ENCODE results near the gene DSCAM. TPM values are rescaled to one million over a fixed set of nuclear protein-coding genes. Genes with fewer than 3 reads are reported as not detected.

DSCAM gene
- total RNA-seq, 1 donor from 2014 or later: not detected

DNA sequence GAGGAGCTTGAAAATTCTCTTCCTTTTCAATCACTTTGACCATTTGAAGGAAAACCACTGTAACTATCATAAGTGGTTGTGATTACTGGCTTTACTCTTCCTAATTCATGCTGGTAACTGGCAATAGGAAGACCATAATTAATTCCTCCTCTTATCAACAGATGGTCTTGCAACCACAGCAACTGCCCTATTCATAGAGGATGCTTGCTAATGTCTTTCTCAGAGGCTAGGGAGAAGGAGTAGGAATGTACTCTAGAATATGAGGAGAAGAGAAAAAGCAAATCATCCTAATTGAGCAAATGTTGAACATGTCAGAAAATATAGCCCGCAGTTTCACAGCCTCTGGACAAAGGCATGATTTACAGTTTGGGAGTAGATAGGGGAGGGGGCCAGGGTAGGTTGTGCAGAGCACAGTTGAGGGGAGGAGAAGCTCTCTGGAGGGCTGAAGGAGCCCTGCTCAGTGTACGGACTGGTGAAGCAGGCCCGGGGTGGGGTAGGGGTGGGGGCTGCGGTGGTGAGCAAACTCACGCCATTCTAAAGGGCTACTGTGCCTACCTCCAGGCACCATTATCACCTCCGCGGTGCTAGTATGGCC, 786.8 kb downstream of the DSCAM start:
- Mint-ChIP-seq H3K4me3 (ENCODE audit: unreplicated experiment) (no peak overlapping the region), H3K9me3 (ENCODE audit: unreplicated experiment) (peaks cover 37% of the 10 kb centered on the region), H3K4me1 (ENCODE audit: unreplicated experiment) (no peaks in the 10 kb centered on the region), H3K36me3 (ENCODE audit: unreplicated experiment) (no peaks in the 10 kb centered on the region), H3K27me3 (ENCODE audit: unreplicated experiment) (no peaks in the 10 kb centered on the region), H3K27ac (ENCODE audit: unreplicated experiment) (no peak overlapping the region)
- no peak for DNase-seq (ENCODE audit: extremely low spot score, unreplicated experiment)
- TF ChIP-seq CTCF (IDR thresholded peaks at IDR 0.05): no peak

GRCh38 chr21:40057331-40057730, 789.6 kb downstream of the DSCAM start:
- no peaks in the 10 kb centered on the region for H3K36me3 Mint-ChIP-seq (ENCODE audit: unreplicated experiment)
- no peak for TF ChIP-seq CTCF (IDR thresholded peaks at IDR 0.05)
- no peak overlapping the region for H3K27ac Mint-ChIP-seq (ENCODE audit: unreplicated experiment)
- H3K4me1 Mint-ChIP-seq (ENCODE audit: unreplicated experiment): no peaks in the 10 kb centered on the region
- no peak overlapping the region for H3K4me3 Mint-ChIP-seq (ENCODE audit: unreplicated experiment)
- no peaks in the 10 kb centered on the region for H3K27me3 Mint-ChIP-seq (ENCODE audit: unreplicated experiment)
- no peak for DNase-seq (ENCODE audit: extremely low spot score, unreplicated experiment)
- H3K9me3 Mint-ChIP-seq (ENCODE audit: unreplicated experiment): peaks cover 29% of the 10 kb centered on the region

GRCh38 chr21:40056031-40056430, 790.9 kb downstream of the DSCAM start:
- no peaks in the 10 kb centered on the region for H3K27me3 Mint-ChIP-seq (ENCODE audit: unreplicated experiment)
- DNase-seq (ENCODE audit: extremely low spot score, unreplicated experiment): no peak
- H3K9me3 Mint-ChIP-seq (ENCODE audit: unreplicated experiment): peaks cover 33% of the 10 kb centered on the region
- TF ChIP-seq CTCF (IDR thresholded peaks at IDR 0.05): no peak
- H3K27ac Mint-ChIP-seq (ENCODE audit: unreplicated experiment): no peak overlapping the region
- no peaks in the 10 kb centered on the region for H3K4me1 Mint-ChIP-seq (ENCODE audit: unreplicated experiment)
- no peak overlapping the region for H3K4me3 Mint-ChIP-seq (ENCODE audit: unreplicated experiment)
- no peaks in the 10 kb centered on the region for H3K36me3 Mint-ChIP-seq (ENCODE audit: unreplicated experiment)

- Mint-ChIP-seq H3K27me3 (ENCODE audit: unreplicated experiment) (no peaks in the 10 kb centered on the region), H3K9me3 (ENCODE audit: unreplicated experiment) (peaks cover 29% of the 10 kb centered on the region), H3K36me3 (ENCODE audit: unreplicated experiment) (no peaks in the 10 kb centered on the region), H3K4me1 (ENCODE audit: unreplicated experiment) (no peaks in the 10 kb centered on the region), H3K4me3 (ENCODE audit: unreplicated experiment) (no peak overlapping the region), H3K27ac (ENCODE audit: unreplicated experiment) (no peak overlapping the region)
- no peak for TF ChIP-seq CTCF (IDR thresholded peaks at IDR 0.05)
- no peak for DNase-seq (ENCODE audit: extremely low spot score, unreplicated experiment)
These were observed 792.6 kb downstream of the DSCAM start for GRCh38 chr21:40054403-40054802.

DNA sequence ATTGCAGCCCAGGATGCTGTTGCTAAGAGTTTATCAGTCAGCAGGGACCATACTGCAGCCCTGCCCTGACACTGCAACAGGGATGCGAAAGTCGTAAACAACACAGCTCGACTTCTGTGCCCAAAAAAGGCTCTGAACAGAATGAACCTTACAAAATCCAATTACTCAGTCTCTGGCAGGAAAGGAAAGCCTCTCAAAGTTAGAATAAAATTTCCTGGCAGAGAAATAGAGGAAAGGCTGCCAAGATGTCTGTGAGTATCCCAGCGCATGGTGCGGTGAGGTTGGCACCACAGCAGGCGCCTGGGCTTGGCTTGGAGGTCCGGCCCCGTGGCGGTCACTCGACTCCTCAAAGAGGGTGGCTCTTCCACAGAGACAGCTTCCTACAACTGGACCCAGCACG, 794.0 kb downstream of the DSCAM start:
- H3K27ac Mint-ChIP-seq (ENCODE audit: unreplicated experiment): no peak overlapping the region
- no peak for TF ChIP-seq CTCF (IDR thresholded peaks at IDR 0.05)
- DNase-seq (ENCODE audit: extremely low spot score, unreplicated experiment): no peak
- H3K4me3 Mint-ChIP-seq (ENCODE audit: unreplicated experiment): no peak overlapping the region
- peaks cover 36% of the 10 kb centered on the region for H3K9me3 Mint-ChIP-seq (ENCODE audit: unreplicated experiment)
- H3K27me3 Mint-ChIP-seq (ENCODE audit: unreplicated experiment): no peaks in the 10 kb centered on the region
- H3K36me3 Mint-ChIP-seq (ENCODE audit: unreplicated experiment): no peaks in the 10 kb centered on the region
- H3K4me1 Mint-ChIP-seq (ENCODE audit: unreplicated experiment): no peaks in the 10 kb centered on the region

Data from osteocyte (in vitro differentiated cells).